Activated T-cell treated with anti-CD3 and anti-CD28 coated beads, Interleukin-2, amount 50 U/mL, for 72 hours (primary cell): ENCODE measurements around the gene RNASE13. TPM values are rescaled to one million over a fixed set of nuclear protein-coding genes. Genes with fewer than 3 reads are reported as not detected.

Source experiments
- ATAC-seq, 2 donors: fragments of 150-1000 bp; cut with Tn5 transposase; replicated peaks in 1 of 2; 2 replicates each; pipeline ENCODE4 v1.10.0; 2021; ENCODE audit warnings: moderate library complexity in 2 of 2, mild to moderate bottlenecking in 1 of 2
- DNase-seq, 2 donors: peaks; one replicate each; pipeline ENCODE4 v3.0.0; 2021 to 2022; ENCODE audit warnings: mixed read lengths in 1 of 2
- H3K27ac Mint-ChIP-seq: one replicate; pipeline ENCODE4 v1.8.0; 2022; ENCODE audit warnings: mild to moderate bottlenecking, moderate library complexity, mixed read lengths
- H3K27me3 Mint-ChIP-seq: one replicate; pipeline ENCODE4 v1.8.0; 2022; ENCODE audit warnings: low read depth, mixed read lengths
- H3K36me3 Mint-ChIP-seq, 2 donors: one replicate each; pipeline ENCODE4 v1.8.0; 2022; ENCODE audit warnings: mixed read lengths in 2 of 2, mild to moderate bottlenecking in 1 of 2; ENCODE audit not compliant: insufficient read depth in 2 of 2
- H3K4me1 Mint-ChIP-seq: one replicate; pipeline ENCODE4 v1.8.0; 2022; ENCODE audit warnings: low read depth, mixed read lengths
- H3K4me3 Mint-ChIP-seq, 2 donors: one replicate each; pipeline ENCODE4 v1.8.0; 2022; ENCODE audit warnings: mild to moderate bottlenecking in 2 of 2, mixed read lengths in 2 of 2, moderate library complexity in 2 of 2
- H3K9me3 Mint-ChIP-seq, 2 donors: one replicate each; pipeline ENCODE4 v1.8.0; 2022; ENCODE audit warnings: mixed read lengths in 2 of 2
- total RNA-seq, 2 donors: library from RNA; stranded (reverse); gene quantifications; one replicate each; pipeline ENCODE4 v1.2.3, GENCODE V29; 2022

RNASE13 gene, protein sequence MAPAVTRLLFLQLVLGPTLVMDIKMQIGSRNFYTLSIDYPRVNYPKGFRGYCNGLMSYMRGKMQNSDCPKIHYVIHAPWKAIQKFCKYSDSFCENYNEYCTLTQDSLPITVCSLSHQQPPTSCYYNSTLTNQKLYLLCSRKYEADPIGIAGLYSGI
- not detected for total RNA-seq

DNA sequence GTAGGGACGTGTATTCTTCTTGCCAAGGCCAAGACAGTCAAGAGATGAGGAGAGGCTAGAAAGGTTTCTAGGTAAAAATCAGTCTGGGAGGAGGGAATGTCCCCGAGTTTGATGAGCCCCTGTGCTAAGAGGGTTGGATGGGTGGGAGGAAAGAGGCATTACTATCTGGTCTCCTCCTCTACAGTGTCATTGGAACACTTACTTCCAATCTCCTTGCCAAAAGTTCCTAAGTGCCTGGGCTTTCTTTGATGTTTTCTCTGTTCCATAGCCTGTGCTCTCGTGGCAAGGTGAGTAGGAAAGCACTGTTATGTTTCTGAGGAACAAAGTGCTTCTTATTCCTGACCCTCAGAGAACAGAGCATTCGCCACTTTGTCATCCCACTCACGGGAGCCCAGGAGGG is at the start of gene RNASE13:
RNASE13 (minus strand) TSS at position 101 of the 400 bp plus-strand sequence. CDS start 519 bp downstream, outside the sequence.
- no peak within 1 kb of the TSS for H3K4me3 Mint-ChIP-seq
- no peaks in the 10 kb centered on the region for H3K4me1 Mint-ChIP-seq
- DNase-seq, result no peak
- no peak for ATAC-seq
- H3K9me3 Mint-ChIP-seq, result no peaks in the 10 kb centered on the region
- H3K27ac Mint-ChIP-seq, result no peak within 1 kb of the TSS
- H3K27me3 Mint-ChIP-seq, result no peaks in the 10 kb centered on the region
- H3K36me3 Mint-ChIP-seq, result no peaks in the 10 kb centered on the region

DNA sequence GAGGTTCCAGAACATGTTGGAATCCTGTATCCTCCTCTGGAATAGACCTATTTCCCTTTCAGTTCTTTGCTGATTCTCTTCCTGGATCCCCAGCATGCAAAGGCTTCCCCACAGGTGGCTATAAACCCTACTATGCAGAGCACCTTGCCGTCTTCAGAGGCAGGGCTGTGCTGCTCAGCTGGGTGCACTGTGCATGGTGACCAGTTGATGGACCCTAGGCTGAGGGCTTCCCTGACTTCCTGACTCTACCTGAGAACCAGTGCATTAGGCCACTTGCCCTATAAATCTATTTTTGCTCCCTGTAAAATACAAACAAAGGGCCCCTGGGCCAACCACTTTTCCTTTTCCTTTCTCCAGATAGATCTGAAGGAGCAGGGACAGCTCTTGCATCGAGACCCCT is 49.8 kb upstream of the RNASE13 start:
- DNase-seq, result no peak
- Mint-ChIP-seq H3K27me3 (peaks cover 6% of the 10 kb centered on the region), H3K27ac (no peak overlapping the region), H3K4me1 (peaks cover 16% of the 10 kb centered on the region), H3K9me3 (no peaks in the 10 kb centered on the region), H3K36me3 (no peaks in the 10 kb centered on the region), H3K4me3 (no peak overlapping the region)
- no peak for ATAC-seq

DNA sequence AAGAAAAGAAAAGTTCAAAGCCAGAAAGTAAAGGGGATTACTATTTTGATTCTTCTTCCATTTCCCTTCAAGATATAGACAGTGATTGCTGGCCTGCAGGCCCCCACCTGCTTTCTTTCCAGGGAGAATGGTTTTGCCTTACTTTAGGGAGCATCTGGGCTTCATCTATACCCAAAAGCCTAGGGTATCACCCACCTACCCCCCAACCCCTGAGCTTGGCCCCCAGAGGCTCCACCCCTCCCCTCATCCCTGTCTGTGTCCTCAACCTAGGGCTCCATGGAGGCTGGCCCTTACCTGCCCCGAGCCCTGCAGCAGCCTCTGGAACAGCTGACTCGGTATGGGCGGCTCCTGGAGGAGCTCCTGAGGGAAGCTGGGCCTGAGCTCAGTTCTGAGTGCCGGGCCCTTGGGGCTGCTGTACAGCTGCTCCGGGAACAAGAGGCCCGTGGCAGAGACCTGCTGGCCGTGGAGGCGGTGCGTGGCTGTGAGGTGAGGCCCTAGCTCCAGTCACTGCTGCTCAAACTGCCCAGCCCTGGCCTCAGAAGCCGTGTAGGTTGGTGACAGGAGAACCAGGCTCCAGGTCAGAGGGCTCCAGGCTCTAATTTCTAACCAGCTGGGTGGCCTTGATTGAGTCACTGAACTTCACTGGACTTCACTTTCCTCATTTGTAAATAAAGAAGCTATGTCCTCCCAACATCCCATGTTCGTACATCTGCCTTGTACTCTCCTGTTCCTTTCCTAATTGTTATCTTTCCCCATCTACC is 49.1 kb upstream of the RNASE13 start:
- H3K27me3 Mint-ChIP-seq, result peaks cover 6% of the 10 kb centered on the region
- H3K36me3 Mint-ChIP-seq, result no peaks in the 10 kb centered on the region
- H3K4me3 Mint-ChIP-seq, result no peak overlapping the region
- DNase-seq, result no peak
- H3K4me1 Mint-ChIP-seq, result peaks cover 16% of the 10 kb centered on the region
- no peaks in the 10 kb centered on the region for H3K9me3 Mint-ChIP-seq
- no peak overlapping the region for H3K27ac Mint-ChIP-seq
- ATAC-seq, result no peak

DNA sequence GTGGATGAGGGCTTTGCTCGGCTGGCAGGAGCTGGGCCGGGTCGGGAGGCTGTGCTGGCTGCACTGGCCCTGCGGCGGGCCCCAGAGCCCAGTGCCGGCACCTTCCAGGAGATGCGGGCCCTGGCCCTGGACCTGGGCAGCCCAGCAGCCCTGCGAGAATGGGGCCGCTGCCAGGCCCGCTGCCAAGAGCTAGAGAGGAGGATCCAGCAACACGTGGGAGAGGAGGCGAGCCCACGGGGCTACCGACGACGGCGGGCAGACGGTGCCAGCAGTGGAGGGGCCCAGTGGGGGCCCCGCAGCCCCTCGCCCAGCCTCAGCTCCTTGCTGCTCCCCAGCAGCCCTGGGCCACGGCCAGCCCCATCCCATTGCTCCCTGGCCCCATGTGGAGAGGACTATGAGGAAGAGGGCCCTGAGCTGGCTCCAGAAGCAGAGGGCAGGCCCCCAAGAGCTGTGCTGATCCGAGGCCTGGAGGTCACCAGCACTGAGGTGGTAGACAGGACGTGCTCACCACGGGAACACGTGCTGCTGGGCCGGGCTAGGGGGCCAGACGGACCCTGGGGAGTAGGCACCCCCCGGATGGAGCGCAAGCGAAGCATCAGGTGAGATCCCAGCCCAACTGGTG is 47.0 kb upstream of the RNASE13 start:
- Mint-ChIP-seq H3K9me3 (no peaks in the 10 kb centered on the region), H3K27ac (no peak overlapping the region), H3K27me3 (peaks cover 6% of the 10 kb centered on the region), H3K4me3 (no peak overlapping the region), H3K36me3 (no peaks in the 10 kb centered on the region), H3K4me1 (peaks cover 3% of the 10 kb centered on the region)
- ATAC-seq (no peak), DNase-seq (no peak)

GRCh38 chr14:21078726-21079125 is 44.1 kb upstream of the RNASE13 start:
- Mint-ChIP-seq H3K27me3 (peaks cover 9% of the 10 kb centered on the region), H3K36me3 (no peaks in the 10 kb centered on the region), H3K27ac (no peak overlapping the region), H3K9me3 (no peaks in the 10 kb centered on the region), H3K4me3 (no peak overlapping the region), H3K4me1 (no peaks in the 10 kb centered on the region)
- ATAC-seq (no peak), DNase-seq (no peak)

GRCh38 chr14:21078287-21078686 is 43.7 kb upstream of the RNASE13 start:
- H3K36me3 Mint-ChIP-seq, result no peaks in the 10 kb centered on the region
- H3K27me3 Mint-ChIP-seq, result peaks cover 13% of the 10 kb centered on the region
- no peak overlapping the region for H3K27ac Mint-ChIP-seq
- H3K9me3 Mint-ChIP-seq, result no peaks in the 10 kb centered on the region
- no peak for DNase-seq
- H3K4me1 Mint-ChIP-seq, result no peaks in the 10 kb centered on the region
- no peak overlapping the region for H3K4me3 Mint-ChIP-seq
- no peak for ATAC-seq

DNA sequence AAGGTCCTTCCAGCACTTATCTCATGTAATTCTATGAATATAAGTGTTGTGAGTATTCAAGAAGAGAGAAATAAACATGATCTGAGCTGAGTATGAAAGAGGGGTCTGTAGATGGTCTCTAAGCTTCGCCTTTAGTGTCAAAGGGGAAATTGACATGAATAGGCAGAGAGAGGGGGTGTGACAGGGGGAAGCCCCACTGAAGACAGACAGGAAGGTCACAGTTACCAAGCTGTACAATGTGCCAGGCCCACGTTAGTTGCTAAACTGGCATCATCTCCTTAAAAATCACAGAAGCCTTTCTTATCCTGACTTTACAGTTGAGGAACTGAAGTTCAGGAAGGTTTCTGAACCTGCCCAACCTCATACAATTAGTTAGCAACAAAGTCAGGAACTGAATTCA is 43.1 kb upstream of the RNASE13 start:
- Mint-ChIP-seq H3K27ac (no peak overlapping the region), H3K9me3 (no peaks in the 10 kb centered on the region), H3K36me3 (no peaks in the 10 kb centered on the region), H3K27me3 (peaks cover 19% of the 10 kb centered on the region), H3K4me3 (no peak overlapping the region), H3K4me1 (no peaks in the 10 kb centered on the region)
- no peak for DNase-seq
- ATAC-seq, result no peak

DNA sequence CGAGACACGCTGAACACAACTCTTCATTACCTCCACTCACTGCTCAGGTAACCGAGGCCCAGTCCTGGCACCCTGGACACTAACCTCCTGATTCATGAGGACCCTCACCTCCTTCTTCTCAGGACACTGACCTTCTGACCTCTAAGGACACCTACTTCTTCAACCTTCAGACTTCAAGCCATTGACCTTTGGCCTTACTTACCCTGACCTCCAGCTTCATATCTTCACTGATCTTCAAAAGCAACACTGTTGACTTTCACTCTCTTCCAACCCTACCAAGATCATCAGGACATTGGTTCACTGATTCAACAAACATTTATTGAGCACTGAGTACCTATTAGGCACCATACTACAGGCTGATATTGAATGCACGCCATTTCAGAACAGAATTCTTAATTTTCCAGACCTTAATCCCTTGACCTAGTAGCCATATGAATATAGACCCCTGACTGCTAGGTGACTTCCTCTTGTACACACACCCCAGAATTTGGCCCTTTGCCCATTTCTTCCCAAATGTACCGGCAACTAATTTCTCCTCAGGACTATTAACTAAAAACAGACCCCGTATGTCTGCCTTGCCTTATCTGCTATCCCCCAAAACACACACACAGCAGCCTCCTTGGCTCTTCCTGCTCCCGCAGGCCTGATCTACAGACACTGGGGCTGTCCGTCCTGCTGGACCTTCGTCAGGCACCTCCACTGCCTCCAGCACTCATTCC is 41.3 kb upstream of the RNASE13 start:
- no peak for DNase-seq
- H3K4me1 Mint-ChIP-seq, result peaks cover 12% of the 10 kb centered on the region

DNA sequence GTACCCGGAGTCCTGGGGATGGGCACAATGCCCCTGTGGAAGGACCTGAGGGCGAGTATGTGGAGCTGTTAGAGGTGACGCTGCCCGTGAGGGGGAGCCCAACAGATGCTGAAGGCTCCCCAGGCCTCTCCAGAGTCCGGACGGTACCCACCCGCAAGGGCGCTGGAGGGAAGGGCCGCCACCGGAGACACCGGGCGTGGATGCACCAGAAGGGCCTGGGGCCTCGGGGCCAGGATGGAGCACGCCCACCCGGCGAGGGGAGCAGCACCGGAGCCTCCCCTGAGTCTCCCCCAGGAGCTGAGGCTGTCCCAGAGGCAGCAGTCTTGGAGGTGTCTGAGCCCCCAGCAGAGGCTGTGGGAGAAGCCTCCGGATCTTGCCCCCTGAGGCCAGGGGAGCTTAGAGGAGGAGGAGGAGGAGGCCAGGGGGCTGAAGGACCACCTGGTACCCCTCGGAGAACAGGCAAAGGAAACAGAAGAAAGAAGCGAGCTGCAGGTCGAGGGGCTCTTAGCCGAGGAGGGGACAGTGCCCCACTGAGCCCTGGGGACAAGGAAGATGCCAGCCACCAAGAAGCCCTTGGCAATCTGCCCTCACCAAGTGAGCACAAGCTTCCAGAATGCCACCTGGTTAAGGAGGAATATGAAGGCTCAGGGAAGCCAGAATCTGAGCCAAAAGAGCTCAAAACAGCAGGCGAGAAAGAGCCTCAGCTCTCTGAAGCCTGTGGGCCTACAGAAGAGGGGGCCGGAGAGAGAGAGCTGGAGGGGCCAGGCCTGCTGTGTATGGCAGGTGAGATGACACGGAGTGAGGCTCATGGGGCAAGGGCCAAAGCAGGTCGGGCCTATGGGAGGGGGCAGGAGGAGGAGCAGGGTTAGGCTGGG is 40.0 kb upstream of the RNASE13 start:
- ATAC-seq, result no peak
- Mint-ChIP-seq H3K36me3 (no peaks in the 10 kb centered on the region), H3K9me3 (no peaks in the 10 kb centered on the region), H3K27me3 (peaks cover 38% of the 10 kb centered on the region), H3K4me1 (peaks cover 22% of the 10 kb centered on the region), H3K27ac (no peak overlapping the region), H3K4me3 (no peak overlapping the region)
- no peak for DNase-seq

More for the DNA sequence above, 41.3 kb upstream of the RNASE13 start:
- Mint-ChIP-seq H3K36me3 (no peaks in the 10 kb centered on the region), H3K27ac (no peak overlapping the region), H3K4me3 (no peak overlapping the region), H3K9me3 (no peaks in the 10 kb centered on the region), H3K27me3 (peaks cover 37% of the 10 kb centered on the region)
- no peak for ATAC-seq

DNA sequence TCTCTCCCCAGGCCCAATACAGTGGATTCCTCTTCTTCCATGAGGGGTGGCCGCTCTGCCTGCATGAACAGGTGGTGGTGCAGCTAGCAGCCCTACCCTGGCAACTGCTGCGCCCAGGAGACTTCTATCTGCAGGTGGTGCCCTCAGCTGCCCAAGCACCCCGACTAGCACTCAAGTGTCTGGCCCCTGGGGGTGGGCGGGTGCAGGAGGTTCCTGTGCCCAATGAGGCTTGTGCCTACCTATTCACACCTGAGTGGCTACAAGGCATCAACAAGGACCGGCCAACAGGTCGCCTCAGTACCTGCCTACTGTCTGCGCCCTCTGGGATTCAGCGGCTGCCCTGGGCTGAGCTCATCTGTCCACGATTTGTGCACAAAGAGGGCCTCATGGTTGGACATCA is 39.3 kb upstream of the RNASE13 start:
- ATAC-seq (no peak), DNase-seq (no peak)
- Mint-ChIP-seq H3K4me3 (no peak overlapping the region), H3K9me3 (no peaks in the 10 kb centered on the region), H3K4me1 (peaks cover 29% of the 10 kb centered on the region), H3K36me3 (no peaks in the 10 kb centered on the region), H3K27ac (no peak overlapping the region), H3K27me3 (peaks cover 45% of the 10 kb centered on the region)

GRCh38 chr14:21072781-21073339 is 38.3 kb upstream of the RNASE13 start:
- Mint-ChIP-seq H3K36me3 (no peaks in the 10 kb centered on the region), H3K4me3 (no peak overlapping the region), H3K27ac (no peak overlapping the region), H3K4me1 (peaks cover 34% of the 10 kb centered on the region), H3K27me3 (peaks cover 56% of the 10 kb centered on the region), H3K9me3 (no peaks in the 10 kb centered on the region)
- DNase-seq (no peak), ATAC-seq (no peak)

DNA sequence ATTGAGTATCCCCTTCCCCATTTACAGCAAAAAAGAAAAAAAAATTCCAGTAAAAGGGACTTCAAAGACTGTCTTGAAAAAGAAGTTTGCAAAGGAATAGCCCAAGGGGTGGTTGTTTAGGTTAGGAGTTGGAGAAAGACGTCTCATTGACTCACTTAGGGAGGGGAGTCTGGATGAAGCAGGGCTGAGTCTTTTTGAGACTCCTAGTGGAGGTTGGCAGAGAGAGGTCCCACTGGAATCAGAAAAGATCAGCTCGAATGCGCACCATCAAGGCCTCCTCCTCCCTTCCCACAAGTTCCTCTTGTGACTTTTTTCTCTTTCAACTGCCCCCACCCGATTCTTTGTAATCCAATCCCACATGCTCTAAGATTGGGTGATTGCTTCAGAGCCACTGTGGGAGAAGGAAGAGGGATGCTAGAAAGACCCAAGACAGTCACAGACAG is 37.4 kb upstream of the RNASE13 start:
- Mint-ChIP-seq H3K4me3 (peak overlapping the region; percentile 78 to 89), H3K27me3 (peaks cover 61% of the 10 kb centered on the region)
- no peak for DNase-seq

More for the DNA sequence above, 37.4 kb upstream of the RNASE13 start:
- no peak for ATAC-seq
- H3K9me3 Mint-ChIP-seq, result no peaks in the 10 kb centered on the region
- H3K36me3 Mint-ChIP-seq, result no peaks in the 10 kb centered on the region
- H3K27ac Mint-ChIP-seq, result no peak overlapping the region
- peaks cover 34% of the 10 kb centered on the region for H3K4me1 Mint-ChIP-seq
